IMR-90 (cell line): ENCODE measurements around the gene MCCD1. TPM values are rescaled to one million over a fixed set of nuclear protein-coding genes. Genes with fewer than 3 reads are reported as not detected.

Experiments used
- ATAC-seq: fragments of 200-7000 bp; cut with Tn5 transposase; 2 replicates; pipeline ENCODE4 v1.9.1; 2020; ENCODE audit warnings: low read depth, mild to moderate bottlenecking, moderate library complexity
- BruUV-seq: library from RNA; stranded (reverse); fragments of 400-500 nt; replicated peaks from 2 replicates; lab custom pipeline; 2021; lab: Mats Ljungman, UMichigan
- CTCF ChIA-PET: fragments of 300-600 bp; formaldehyde crosslinking; extraction: SDS; loops from one replicate; lab custom pipeline; 2021; ENCODE audit warnings: antibody characterized with exemption; lab: Yijun Ruan, JAX
- POLR2A ChIA-PET: fragments of 300-600 bp; sonication (Branson Sonifier 250); formaldehyde crosslinking; loops from one replicate; lab custom pipeline; 2022; ENCODE audit warnings: antibody characterized with exemption; ENCODE audit not compliant: unreplicated experiment; lab: Charles Lee
- DNase-seq: peaks from one replicate; pipeline ENCODE4 v3.0.0; 2013
- H2AFZ ChIP-seq: replicated peaks from 2 replicates; pipeline ENCODE3; 2013; ENCODE audit warnings: low read length, mild to moderate bottlenecking; ENCODE audit not compliant: poor library complexity
- H2AK5ac ChIP-seq: 2 replicates; pipeline ENCODE4 v1.6.1; 2013; ENCODE audit warnings: low read depth, low read length, inconsistent platforms
- H2AK9ac ChIP-seq: replicated peaks from 2 replicates; pipeline ENCODE3; 2013; ENCODE audit warnings: mild to moderate bottlenecking, low read depth, low read length, moderate library complexity; ENCODE audit not compliant: poor library complexity
- H2BK120ac ChIP-seq: 2 replicates; pipeline ENCODE4 v1.6.1; 2013; ENCODE audit warnings: low read depth, low read length, inconsistent platforms
- H2BK15ac ChIP-seq: 3 replicates; pipeline ENCODE4 v1.6.1; 2013; ENCODE audit warnings: low read depth, low read length, inconsistent platforms
- H2BK20ac ChIP-seq: 2 replicates; pipeline ENCODE4 v1.6.1; 2013; ENCODE audit warnings: low read depth, mild to moderate bottlenecking, inconsistent platforms, low read length, moderate library complexity
- H2BK5ac ChIP-seq: 2 replicates; pipeline ENCODE4 v1.6.1; 2013; ENCODE audit warnings: mild to moderate bottlenecking, low read depth, low read length, inconsistent platforms; ENCODE audit not compliant: poor library complexity, severe bottlenecking
- H3K14ac ChIP-seq: replicated peaks from 2 replicates; pipeline ENCODE4 v1.6.1; 2013; ENCODE audit warnings: low read depth, low read length, inconsistent platforms
- H3K18ac ChIP-seq: 2 replicates; pipeline ENCODE4 v1.6.1; 2013; ENCODE audit warnings: low read depth, low read length, control low read depth
- H3K23ac ChIP-seq: 2 replicates; pipeline ENCODE4 v1.6.1; 2013; ENCODE audit warnings: low read depth, low read length, inconsistent platforms
- H3K27ac ChIP-seq: 2 replicates; pipeline ENCODE4 v1.5.1; 2013; ENCODE audit warnings: mild to moderate bottlenecking, control low read depth, low read length; ENCODE audit not compliant: insufficient read depth
- H3K27me3 ChIP-seq: 2 replicates; pipeline ENCODE4 v1.6.1; 2013; ENCODE audit warnings: low read length; ENCODE audit not compliant: control insufficient read depth, insufficient read depth
- H3K36me3 ChIP-seq: 2 replicates; pipeline ENCODE4 v1.6.1; 2013; ENCODE audit warnings: low read length, mixed read lengths; ENCODE audit not compliant: control insufficient read depth, insufficient read depth
- H3K4ac ChIP-seq: 2 replicates; pipeline ENCODE4 v1.6.1; 2013; ENCODE audit warnings: low read depth, low read length, inconsistent platforms
- H3K4me1 ChIP-seq: 2 replicates; pipeline ENCODE4 v1.6.1; 2013; ENCODE audit warnings: low read length, mixed read lengths; ENCODE audit not compliant: control insufficient read depth, insufficient read depth
- H3K4me2 ChIP-seq: 2 replicates; pipeline ENCODE4 v1.6.1; 2013; ENCODE audit warnings: low read depth, mild to moderate bottlenecking, control low read depth, low read length, moderate library complexity
- H3K4me3 ChIP-seq: 2 replicates; pipeline ENCODE4 v1.5.1; 2013; ENCODE audit warnings: low read depth, mild to moderate bottlenecking, control low read depth, low read length, moderate library complexity; ENCODE audit not compliant: insufficient read depth
- H3K56ac ChIP-seq: 2 replicates; pipeline ENCODE4 v1.6.1; 2013; ENCODE audit warnings: low read length, inconsistent platforms; ENCODE audit not compliant: insufficient read depth; ENCODE audit errors: extremely low read depth
- H3K79me1 ChIP-seq, 2 experiments: 2 replicates each; pipeline ENCODE4 v1.6.1; 2013; ENCODE audit warnings: low read length in 2 of 2, inconsistent platforms in 1 of 2, low read depth in 1 of 2
- H3K9ac ChIP-seq: 2 replicates; pipeline ENCODE4 v1.6.1; 2013; ENCODE audit warnings: low read depth, low read length, control low read depth
- H3K9me1 ChIP-seq: 2 replicates; pipeline ENCODE4 v1.6.1; 2013; ENCODE audit warnings: low read length, inconsistent platforms; ENCODE audit not compliant: insufficient read depth
- H3K9me3 ChIP-seq: 2 replicates; pipeline ENCODE4 v1.6.1; 2013; ENCODE audit warnings: low read length; ENCODE audit not compliant: control insufficient read depth, insufficient read depth
- H4K20me1 ChIP-seq: 2 replicates; pipeline ENCODE4 v1.6.1; 2013; ENCODE audit warnings: low read length, inconsistent platforms; ENCODE audit not compliant: insufficient read depth
- H4K5ac ChIP-seq: 2 replicates; pipeline ENCODE4 v1.6.1; 2013; ENCODE audit warnings: mild to moderate bottlenecking, low read depth, low read length, control low read depth
- H4K8ac ChIP-seq, 2 experiments: 2 replicates each; pipeline ENCODE4 v1.6.1; 2013; ENCODE audit warnings: low read depth in 2 of 2, low read length in 2 of 2, control low read depth in 1 of 2, inconsistent platforms in 1 of 2
- H4K91ac ChIP-seq: 2 replicates; pipeline ENCODE4 v1.6.1; 2013; ENCODE audit warnings: low read depth, low read length, inconsistent platforms; ENCODE audit not compliant: insufficient read depth
- CEBPB ChIP-seq: IDR thresholded peaks from 2 replicates; pipeline ENCODE4 v1.6.1; 2012; ENCODE audit warnings: low read depth, low read length, improper control_type of control experiment
- CHD1 ChIP-seq: IDR thresholded peaks from 2 replicates; pipeline ENCODE4 v1.6.1; 2012; ENCODE audit warnings: low read depth, low read length, improper control_type of control experiment
- FOS ChIP-seq: fragments of 150-350 bp; IDR thresholded peaks from 2 replicates; pipeline ENCODE4 v1.6.1; 2016; ENCODE audit warnings: low read depth, low read length
- MAFK ChIP-seq: IDR thresholded peaks from 2 replicates; pipeline ENCODE4 v1.6.1; 2012; ENCODE audit warnings: low read depth, low read length, improper control_type of control experiment
- NFE2L2 ChIP-seq: fragments of 150-350 bp; IDR thresholded peaks from 2 replicates; pipeline ENCODE4 v1.6.1; 2016; ENCODE audit warnings: low read depth, mild to moderate bottlenecking, low read length
- POLR2A ChIP-seq: IDR thresholded peaks from 2 replicates; pipeline ENCODE4 v1.6.1; 2012; ENCODE audit warnings: mild to moderate bottlenecking, low read depth, low read length
- RAD21 ChIP-seq: IDR thresholded peaks from 2 replicates; pipeline ENCODE4 v1.6.1; 2012; ENCODE audit warnings: low read length, improper control_type of control experiment
- RFX5 ChIP-seq: IDR thresholded peaks from 2 replicates; pipeline ENCODE4 v1.8.0; 2012; ENCODE audit warnings: low read depth, mild to moderate bottlenecking, low read length, moderate library complexity
- WGBS, 2 experiments: methylation state at CpG; one replicate each; pipeline versions ENCODE4 v1.1.5 to v1.1.7; 2013; ENCODE audit warnings: missing lambda C conversion rate in 2 of 2; ENCODE audit not compliant: insufficient read length in 1 of 2; ENCODE audit errors: extremely low coverage in 2 of 2; 5-methylcytosine and 5-hydroxymethylcytosine counted together
- dilution Hi-C: fragments of 300-500 bp; cut with HindIII; formaldehyde crosslinking; loops from one replicate; pipeline ENCODE4 v1.14.3; 2018; ENCODE audit warnings: low sequenced_read_pairs; ENCODE audit not compliant: unreplicated experiment
- in situ Hi-C: fragments of 300-500 bp; cut with MboI; formaldehyde crosslinking; loops from 3 replicates; pipeline ENCODE4 v1.14.3; 2019; ENCODE audit warnings: low sequenced_read_pairs, inconsistent platforms, mixed read lengths
- intact Hi-C: fragments of 100-400 bp; cut with micrococcal nuclease; formaldehyde crosslinking; loops from 2 replicates; pipeline ENCODE4 v1.10.0; 2022
- polyA plus RNA-seq, 3 experiments: library from polyadenylated mRNA; depleted of rRNA; stranded (reverse); fragments of >200 nt; gene quantifications; 2 replicates each; pipeline ENCODE4 v1.2.3, GENCODE V29; 2012; ENCODE audit warnings: low replicate concordance in 1 of 3
- total RNA-seq: library from RNA; depleted of rRNA; stranded (reverse); fragments of >200 nt; gene quantifications from 2 replicates; pipeline ENCODE4 v1.2.3, GENCODE V29; 2012

Gene MCCD1
- total and polyA plus RNA-seq, 2 of the 4 experiments (the other 2 are of a cell fraction): not detected

DNA sequence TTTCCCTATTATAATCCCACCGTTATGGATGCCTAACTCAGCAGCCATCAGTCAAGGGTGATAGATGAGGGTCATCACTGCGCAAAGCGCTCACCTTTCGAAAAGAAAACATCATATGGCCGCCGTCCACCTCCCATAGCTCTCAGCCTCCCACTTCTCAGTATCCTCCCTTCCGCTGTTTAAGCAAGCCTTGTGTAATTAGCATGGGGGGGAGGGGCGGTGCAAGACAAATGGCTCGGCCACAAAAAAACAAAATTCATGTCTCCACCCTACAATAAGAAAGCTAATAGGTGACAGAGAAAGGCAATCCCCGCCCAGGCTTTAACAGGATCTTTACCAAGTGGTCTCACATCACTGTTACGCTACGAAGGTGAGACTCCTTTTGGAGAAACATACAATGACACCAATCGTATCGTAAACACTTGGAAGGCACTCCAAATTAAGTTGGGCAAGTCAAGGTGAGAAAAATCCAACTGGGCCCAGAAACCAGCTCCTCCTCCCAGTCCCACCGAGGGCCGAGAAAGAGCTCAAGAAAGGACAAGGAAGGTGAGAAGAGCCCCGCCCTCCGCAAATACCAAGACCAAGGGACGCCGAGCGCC lies 12.4 kb downstream of the MCCD1 start:
- Histone ChIP-seq H3K4me3 (peak overlapping the region; percentile 72), H3K14ac (peak overlapping the region; percentile 100), H2AK5ac (peak overlapping the region; percentile 99), H3K9me1 (0 out of 2 replicates have a peak, but pooled peaks cover 6% of the 10 kb centered on the region), H2BK5ac (peak overlapping the region; percentile 99), H3K9ac (peak overlapping the region; percentile 99), H3K23ac (peak overlapping the region; percentile 99), H3K56ac (peak overlapping the region; percentile 99), H3K4me2 (peak overlapping the region; percentile 85), H4K91ac (peak overlapping the region; percentile 99), H3K4ac (peak overlapping the region; percentile 96), H2AK9ac (peak overlapping the region; percentile 98), H4K8ac (peak overlapping the region; percentile 87 to 99), H4K20me1 (peaks cover 56% of the 10 kb centered on the region), H3K79me1 (peaks cover 14 to 54% of the 10 kb centered on the region in 2 experiments), H3K9me3 (no peaks in the 10 kb centered on the region), H3K4me1 (peaks cover 10% of the 10 kb centered on the region), H2BK15ac (peak overlapping the region; percentile 35; the same call in 1 of the 3 replicates), H3K18ac (peak overlapping the region; percentile 69), H3K27me3 (no peaks in the 10 kb centered on the region), H3K36me3 (peaks cover 32% of the 10 kb centered on the region), H2AFZ (peak overlapping the region; percentile 93), H4K5ac (peak overlapping the region; percentile 87), H2BK120ac (peak overlapping the region; percentile 73), H3K27ac (peak overlapping the region; percentile 83), H2BK20ac (peak overlapping the region; percentile 36; the same call in 1 of the 2 replicates)
- WGBS, 2 experiments: 0% methylated on average over 2 of the region's 21 CpGs; no CpG with 5 or more reads in 1 of the 2 experiments
- intact Hi-C loops: loop anchor here (1.0 kb wide), 1 partner anchor 48 kb away; no protein-coding TSS in a partner anchor
- BruUV-seq: TSS peak; percentile 86
- dilution Hi-C loops: no loop called here
- TF ChIP-seq NFE2L2 (no peak), POLR2A (no peak), RAD21 (0 out of 2 replicates have a peak, but pooled peaks have one; percentile 4), RFX5 (no peak), MAFK (no peak), CEBPB (peak; percentile 68), FOS (no peak), CHD1 (0 out of 2 replicates have a peak, but pooled peaks have one; percentile 22)
- POLR2A ChIA-PET: interaction anchor here (0.6 to 1.0 kb wide), 4 partner anchors 45 to 1428 kb away, joined by 3 to 4 read pairs (median 4); partner anchors contain the start of gene C6orf47
- CTCF ChIA-PET: interaction anchor here (0.6 to 1.5 kb wide), 4 partner anchors 9 to 58 kb away, joined by 3 to 6 read pairs (median 3); no protein-coding TSS in a partner anchor
- ATAC-seq (peak; percentile 25; the same call in 1 of the 2 replicates), DNase-seq (peak; percentile 50)
- in situ Hi-C loops: loop anchor here (5.0 to 10.0 kb wide), 2 partner anchors 49 to 294 kb away; no protein-coding TSS in a partner anchor
